WERI-Rb-1 (cell line): ENCODE measurements around the gene RNF208.
A peak's percentile ranks its signal among the peaks of the same experiment; 100 is the strongest.

Experiments
- DNase-seq: peaks from one replicate; pipeline ENCODE4 v3.0.0-alpha.2; 2020
- H3K27ac ChIP-seq: fragments of 250-450 bp; sonication (Bioruptor Pico); 2 replicates; pipeline ENCODE4 v1.5.1; 2020; ENCODE audit warnings: mild to moderate bottlenecking, moderate library complexity
- H3K27me3 ChIP-seq: fragments of 250-450 bp; sonication (Bioruptor Pico); 2 replicates; pipeline ENCODE4 v1.5.1; 2021; ENCODE audit warnings: mild to moderate bottlenecking, low read depth, moderate library complexity; ENCODE audit not compliant: insufficient read depth, severe bottlenecking
- H3K36me3 ChIP-seq: fragments of 250-450 bp; sonication (Bioruptor Pico); 2 replicates; pipeline ENCODE4 v1.5.1; 2020; ENCODE audit warnings: mild to moderate bottlenecking, moderate library complexity
- H3K4me3 ChIP-seq: 2 replicates; pipeline ENCODE4 v1.5.1; 2011; ENCODE audit warnings: low read depth, mild to moderate bottlenecking, control low read depth, low read length
- H3K9me3 ChIP-seq: fragments of 250-450 bp; sonication (Bioruptor Pico); 2 replicates; pipeline ENCODE4 v1.5.1; 2021; ENCODE audit warnings: mild to moderate bottlenecking, moderate library complexity; ENCODE audit not compliant: severe bottlenecking
- CTCF ChIP-seq: IDR thresholded peaks from 2 replicates; pipeline ENCODE4 v1.5.1; 2011; ENCODE audit warnings: low read depth, mild to moderate bottlenecking, control low read depth, inconsistent platforms, low read length

RNF208 gene

DNA sequence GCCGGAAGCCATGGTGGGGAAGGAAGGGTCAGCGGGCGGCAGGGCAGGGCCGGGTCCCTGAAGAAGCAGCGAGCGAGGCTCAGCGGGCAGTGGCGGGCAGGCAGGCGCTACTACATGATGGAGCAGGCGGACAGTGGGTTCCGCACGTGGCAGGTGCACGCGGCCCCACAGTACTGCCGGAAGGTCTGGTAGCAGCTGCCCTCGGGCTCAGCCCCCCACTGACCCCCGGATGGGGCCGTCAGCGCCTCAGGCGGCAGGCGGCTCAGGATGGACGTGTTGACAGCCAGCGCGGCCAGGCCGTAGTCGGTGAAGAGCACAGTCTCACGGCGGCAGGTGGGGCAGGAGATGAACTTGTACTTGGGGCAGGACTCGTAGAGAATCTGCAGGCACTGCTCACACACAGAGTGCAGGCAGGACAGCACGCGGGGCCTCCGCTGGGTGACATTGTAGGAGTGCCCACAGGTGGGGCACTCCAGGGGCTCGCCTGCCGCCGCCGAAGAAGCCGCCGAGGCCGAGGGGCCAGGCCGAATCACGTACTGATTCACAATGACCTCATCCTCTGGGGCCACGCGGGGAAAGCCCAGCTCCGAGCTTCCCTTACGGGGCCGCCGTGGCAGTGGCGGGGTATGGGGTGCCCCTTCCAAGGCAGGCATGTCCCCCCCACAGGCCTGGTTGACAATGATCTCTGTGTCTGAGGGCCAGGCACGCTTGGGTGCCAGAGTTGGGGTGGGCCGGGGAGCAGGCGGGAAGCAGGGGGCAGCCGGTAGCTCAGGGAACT lies 1.5 kb downstream of the RNF208 start:
- TF ChIP-seq CTCF: no peak
- H3K27ac ChIP-seq: no peak overlapping the region

DNA sequence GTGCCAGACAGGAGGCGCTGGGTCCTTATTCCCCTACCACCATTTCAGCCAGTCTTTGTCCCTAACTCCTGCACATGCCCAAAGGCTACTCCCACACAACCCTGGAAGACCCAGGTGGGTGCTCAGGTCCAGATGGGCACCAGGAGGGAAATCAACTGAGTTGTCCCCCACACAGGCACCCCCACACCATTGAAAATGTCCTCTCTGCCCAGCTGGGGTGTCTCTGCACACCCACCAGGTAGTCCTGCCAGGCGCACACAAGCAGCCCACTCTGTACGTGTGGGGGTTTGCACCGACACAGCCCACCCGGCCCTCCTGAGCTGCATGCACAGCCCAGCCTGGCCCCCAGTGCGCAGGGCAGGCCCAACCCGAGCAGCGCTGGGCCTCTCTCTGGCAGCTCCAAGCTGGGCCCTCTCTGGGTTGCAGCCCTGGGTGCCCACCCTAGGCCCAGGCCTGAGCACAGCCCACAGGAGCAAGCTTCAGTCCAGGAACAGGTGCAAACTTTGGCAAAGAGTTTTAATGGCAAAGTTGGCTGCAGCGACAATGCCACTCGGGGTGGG lies 2.2 kb downstream of the RNF208 start:
- H3K27me3 ChIP-seq: no peaks in the 10 kb centered on the region
- H3K27ac ChIP-seq: no peak overlapping the region
- no peak for DNase-seq
- H3K36me3 ChIP-seq: no peaks in the 10 kb centered on the region
- no peak for TF ChIP-seq CTCF
- no peak overlapping the region for H3K4me3 ChIP-seq
- H3K9me3 ChIP-seq: no peaks in the 10 kb centered on the region

More for the DNA sequence above, 1.5 kb downstream of the RNF208 start:
- no peak overlapping the region for H3K4me3 ChIP-seq
- H3K36me3 ChIP-seq: no peaks in the 10 kb centered on the region
- H3K27me3 ChIP-seq: no peaks in the 10 kb centered on the region
- DNase-seq: no peak
- H3K9me3 ChIP-seq: no peaks in the 10 kb centered on the region

DNA sequence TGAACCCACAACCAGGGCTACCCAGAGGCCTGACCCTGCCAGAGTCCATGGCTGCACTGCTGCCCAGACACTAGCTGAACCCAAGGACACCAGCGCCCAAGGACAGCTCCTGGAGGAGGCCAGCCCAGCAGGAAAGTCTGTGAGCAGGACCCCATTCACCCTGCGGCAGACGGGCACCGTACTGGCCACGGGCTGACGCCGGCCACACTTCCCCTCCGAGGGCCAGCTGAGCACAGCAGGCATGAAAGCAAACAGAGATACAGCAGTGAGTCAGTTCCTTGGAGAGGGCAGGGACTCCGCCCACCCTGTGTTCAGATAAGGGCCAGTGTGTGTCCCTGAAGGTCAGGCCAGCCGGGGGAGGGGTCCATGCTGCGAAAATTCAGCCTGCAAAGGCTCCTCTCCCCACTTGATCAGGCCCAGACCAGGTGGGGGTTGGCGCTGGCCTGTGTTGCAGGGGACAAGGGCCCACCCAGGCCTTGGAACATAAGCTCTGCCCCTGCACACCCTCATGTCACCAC lies 3.2 kb downstream of the RNF208 start:
- no peak overlapping the region for H3K27ac ChIP-seq
- no peaks in the 10 kb centered on the region for H3K9me3 ChIP-seq
- no peak for DNase-seq
- no peak overlapping the region for H3K4me3 ChIP-seq
- H3K27me3 ChIP-seq: no peaks in the 10 kb centered on the region
- TF ChIP-seq CTCF: no peak
- no peaks in the 10 kb centered on the region for H3K36me3 ChIP-seq

- TF ChIP-seq CTCF: no peak
- no peak overlapping the region for H3K4me3 ChIP-seq
- H3K27ac ChIP-seq: no peak overlapping the region
- no peaks in the 10 kb centered on the region for H3K9me3 ChIP-seq
- no peak for DNase-seq
- H3K36me3 ChIP-seq: no peaks in the 10 kb centered on the region
- H3K27me3 ChIP-seq: no peaks in the 10 kb centered on the region
Measured at GRCh38 chr9:137218212-137218753, 3.8 kb downstream of the RNF208 start.

DNA sequence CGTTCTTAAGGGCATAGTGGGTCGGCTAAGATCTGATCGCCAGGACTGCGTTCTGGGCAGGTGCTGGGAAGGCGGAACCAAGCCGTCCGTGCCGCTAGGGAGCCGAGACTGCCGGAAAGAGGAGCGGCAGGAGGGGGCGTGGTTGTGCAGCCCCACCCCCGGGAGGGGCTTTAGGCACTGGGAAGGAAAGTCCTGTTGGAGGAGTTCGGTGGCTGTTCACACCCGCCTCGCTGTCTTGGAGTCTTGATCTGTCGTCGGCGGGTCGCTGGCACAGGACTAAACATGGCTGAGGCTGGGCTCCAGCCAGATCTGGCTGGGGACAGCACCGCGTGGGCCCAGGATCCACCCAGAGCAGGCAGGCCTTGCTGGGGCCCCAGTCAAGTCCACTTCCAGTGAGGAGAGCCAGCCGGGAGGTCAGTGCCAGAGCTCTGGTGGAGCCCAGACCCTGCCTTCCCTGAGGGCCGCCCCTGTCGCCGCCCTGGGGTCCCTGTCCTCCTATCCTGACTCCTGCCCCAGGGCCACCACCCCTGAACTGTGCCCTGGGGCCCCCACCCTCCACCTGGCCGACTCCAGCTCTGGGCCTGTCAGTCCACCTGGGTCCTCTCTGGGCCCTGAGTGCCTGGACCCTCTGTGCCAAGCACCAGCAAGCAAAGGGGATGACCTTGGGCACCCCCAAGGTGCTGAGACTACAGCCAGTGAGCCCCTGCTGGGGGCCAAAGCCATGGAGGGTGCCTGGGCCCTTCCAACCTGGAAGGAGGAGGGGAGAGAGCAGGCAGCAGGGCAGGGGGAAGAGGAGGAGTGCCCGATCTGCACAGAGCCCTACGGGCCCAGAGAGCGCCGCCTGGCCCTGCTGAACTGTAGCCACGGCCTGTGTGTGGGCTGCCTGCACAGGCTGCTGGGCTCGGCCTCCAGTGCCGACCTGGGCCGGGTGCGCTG lies 4.5 kb downstream of the RNF208 start:
- peak; percentile 64 for DNase-seq
- H3K27ac ChIP-seq: no peak overlapping the region
- no peaks in the 10 kb centered on the region for H3K27me3 ChIP-seq
- no peak overlapping the region for H3K4me3 ChIP-seq
- no peaks in the 10 kb centered on the region for H3K9me3 ChIP-seq
- no peaks in the 10 kb centered on the region for H3K36me3 ChIP-seq
- TF ChIP-seq CTCF: no peak
